Mesenchymal stem cell (in vitro differentiated cells and primary cell): ENCODE data around the gene ITGAL.
A peak's percentile ranks its signal among the peaks of the same experiment; 100 is the strongest.

Source experiments
- DNase-seq: peaks from one replicate; pipeline ENCODE4 v3.0.0-alpha.2; 2013
- H2AFZ ChIP-seq: one replicate; pipeline ENCODE4 v1.6.1; 2013; ENCODE audit warnings: low read depth, mild to moderate bottlenecking, control low read depth, inconsistent platforms, low read length, moderate library complexity
- H2AK5ac ChIP-seq: 2 replicates; pipeline ENCODE4 v1.6.1; 2013; ENCODE audit warnings: low read length, moderate library complexity, mild to moderate bottlenecking, inconsistent platforms; ENCODE audit not compliant: severe bottlenecking
- H2BK120ac ChIP-seq: one replicate; pipeline ENCODE4 v1.6.1; 2013; ENCODE audit warnings: low read depth, mild to moderate bottlenecking, inconsistent platforms, low read length, moderate library complexity
- H2BK12ac ChIP-seq, 2 experiments: one replicate each; pipeline ENCODE4 v1.6.1; 2013; ENCODE audit warnings: inconsistent platforms in 2 of 2, low read length in 2 of 2, mild to moderate bottlenecking in 2 of 2, moderate library complexity in 2 of 2, control low read depth in 1 of 2
- H2BK15ac ChIP-seq: one replicate; pipeline ENCODE4 v1.6.1; 2013; ENCODE audit warnings: mild to moderate bottlenecking, low read depth, inconsistent platforms; ENCODE audit not compliant: poor library complexity, severe bottlenecking
- H2BK5ac ChIP-seq: 2 replicates; pipeline ENCODE4 v1.6.1; 2013; ENCODE audit warnings: low read depth, mild to moderate bottlenecking, low read length, control low read depth, inconsistent platforms; ENCODE audit not compliant: poor library complexity, severe bottlenecking
- H3K14ac ChIP-seq, 2 experiments: one replicate each; pipeline ENCODE4 v1.6.1; 2013; ENCODE audit warnings: inconsistent platforms in 2 of 2, low read length in 2 of 2, control low read depth in 1 of 2, mild to moderate bottlenecking in 1 of 2, moderate library complexity in 1 of 2
- H3K18ac ChIP-seq, 2 experiments: one replicate each; pipeline ENCODE4 v1.6.1; 2013; ENCODE audit warnings: inconsistent platforms in 2 of 2, low read length in 2 of 2, control low read depth in 1 of 2, low read depth in 1 of 2, mild to moderate bottlenecking in 1 of 2
- H3K23ac ChIP-seq, 2 experiments: one replicate each; pipeline ENCODE4 v1.6.1; 2013; ENCODE audit warnings: inconsistent platforms in 2 of 2, low read length in 2 of 2, mild to moderate bottlenecking in 2 of 2, moderate library complexity in 2 of 2, control low read depth in 1 of 2
- H3K27ac ChIP-seq: 2 replicates; pipeline ENCODE4 v1.5.1; 2013; ENCODE audit warnings: mild to moderate bottlenecking, moderate library complexity, low read length, control low read depth, inconsistent platforms; ENCODE audit not compliant: poor library complexity, severe bottlenecking
- H3K27me3 ChIP-seq, 2 experiments: 2 replicates each; pipeline versions ENCODE4 v1.6.1 to v1.7.0; 2013; ENCODE audit warnings: low read length in 2 of 2, mild to moderate bottlenecking in 2 of 2, moderate library complexity in 2 of 2, control low read depth in 1 of 2, inconsistent platforms in 1 of 2; ENCODE audit not compliant: control insufficient read depth in 1 of 2, insufficient read depth in 1 of 2
- H3K36me3 ChIP-seq, 2 experiments: 2 replicates each; pipeline versions ENCODE4 v1.6.1 to v1.7.0; 2013; ENCODE audit warnings: low read length in 2 of 2, control low read depth in 1 of 2, inconsistent platforms in 1 of 2, low read depth in 1 of 2, mild to moderate bottlenecking in 1 of 2; ENCODE audit not compliant: insufficient read depth in 2 of 2, control insufficient read depth in 1 of 2
- H3K4ac ChIP-seq, 2 experiments: one replicate each; pipeline ENCODE4 v1.6.1; 2013; ENCODE audit warnings: inconsistent platforms in 2 of 2, low read length in 2 of 2, mild to moderate bottlenecking in 2 of 2, moderate library complexity in 2 of 2, control low read depth in 1 of 2, low read depth in 1 of 2
- H3K4me1 ChIP-seq: 2 replicates; pipeline ENCODE4 v1.6.1; 2013; ENCODE audit warnings: low read depth, low read length, control low read depth; ENCODE audit not compliant: control insufficient read depth, insufficient read depth
- H3K4me2 ChIP-seq: 2 replicates; pipeline ENCODE4 v1.6.1; 2013; ENCODE audit warnings: low read length, mild to moderate bottlenecking, inconsistent platforms; ENCODE audit not compliant: poor library complexity, severe bottlenecking
- H3K4me3 ChIP-seq, 2 experiments: 2 replicates each; pipeline versions ENCODE4 v1.5.1 to v1.7.0; 2013; ENCODE audit warnings: low read length in 2 of 2, mild to moderate bottlenecking in 2 of 2, control low read depth in 1 of 2, low read depth in 1 of 2; ENCODE audit not compliant: insufficient read depth in 1 of 2
- H3K79me1 ChIP-seq: replicated peaks from 2 replicates; pipeline ENCODE4 v1.6.1; 2013; ENCODE audit warnings: mild to moderate bottlenecking, control low read depth, low read length, inconsistent platforms; ENCODE audit not compliant: poor library complexity, severe bottlenecking
- H3K9ac ChIP-seq: 2 replicates; pipeline ENCODE4 v1.7.0; 2013; ENCODE audit warnings: mild to moderate bottlenecking, low read length, moderate library complexity
- H3K9me3 ChIP-seq: 2 replicates; pipeline ENCODE4 v1.7.0; 2013; ENCODE audit warnings: mild to moderate bottlenecking, low read length; ENCODE audit not compliant: control insufficient read depth
- H4K8ac ChIP-seq: one replicate; pipeline ENCODE4 v1.6.1; 2013; ENCODE audit warnings: inconsistent platforms, mild to moderate bottlenecking, low read length, moderate library complexity
- H4K91ac ChIP-seq: one replicate; pipeline ENCODE4 v1.6.1; 2013; ENCODE audit warnings: mild to moderate bottlenecking, low read length, inconsistent platforms
- WGBS: methylation state at CpG from one replicate; pipeline ENCODE4 v1.1.7; 2013; ENCODE audit warnings: mixed read lengths; 5-methylcytosine and 5-hydroxymethylcytosine counted together

ITGAL gene

GRCh38 chr16:30541502-30542329 is 69.2 kb downstream of the ITGAL start:
- peak overlapping the region; percentile 68 for H2AK5ac ChIP-seq
- no peaks in the 10 kb centered on the region for H3K27me3 ChIP-seq
- peak overlapping the region in 1 of 2 experiments; percentile 80 for H3K18ac ChIP-seq
- H3K9ac ChIP-seq: peak overlapping the region; percentile 68
- no peaks in the 10 kb centered on the region for H3K36me3 ChIP-seq
- peak overlapping the region; percentile 6 for H4K91ac ChIP-seq
- peak overlapping the region in 1 of 2 experiments; percentile 61 for H3K4ac ChIP-seq
- H2BK5ac ChIP-seq: no peak overlapping the region
- peak; percentile 78 for DNase-seq
- H2BK120ac ChIP-seq: no peak overlapping the region
- no peaks in the 10 kb centered on the region for H3K79me1 ChIP-seq
- peak overlapping the region in 1 of 2 experiments; percentile 94 for H2BK12ac ChIP-seq
- H3K4me1 ChIP-seq: peaks cover 6% of the 10 kb centered on the region
- H3K4me2 ChIP-seq: peak overlapping the region; percentile 49
- no peak overlapping the region for H3K4me3 ChIP-seq
- H3K23ac ChIP-seq: no peak overlapping the region
- peak overlapping the region; percentile 5 for H2AFZ ChIP-seq
- no peak overlapping the region for H2BK15ac ChIP-seq
- H4K8ac ChIP-seq: peak overlapping the region; percentile 80
- peak overlapping the region; percentile 85 for H3K27ac ChIP-seq
- no peak overlapping the region for H3K14ac ChIP-seq
- no peaks in the 10 kb centered on the region for H3K9me3 ChIP-seq
- WGBS: 31% methylated on average over 10 of the region's 10 CpGs

- H3K14ac ChIP-seq: no peak overlapping the region
- no peak overlapping the region for H2BK120ac ChIP-seq
- H3K79me1 ChIP-seq: no peaks in the 10 kb centered on the region
- H3K23ac ChIP-seq: no peak overlapping the region
- no peak overlapping the region for H3K18ac ChIP-seq
- H4K91ac ChIP-seq: no peak overlapping the region
- 91% methylated on average over 5 of the region's 5 CpGs for WGBS
- no peaks in the 10 kb centered on the region for H3K9me3 ChIP-seq
- peaks cover 6% of the 10 kb centered on the region for H3K4me1 ChIP-seq
- H2AFZ ChIP-seq: no peak overlapping the region
- peak overlapping the region in 1 of 2 experiments; percentile 38 for H2BK12ac ChIP-seq
- H3K27ac ChIP-seq: no peak overlapping the region
- no peaks in the 10 kb centered on the region for H3K27me3 ChIP-seq
- DNase-seq: no peak
- no peak overlapping the region for H3K4ac ChIP-seq
- no peak overlapping the region for H4K8ac ChIP-seq
- H3K4me3 ChIP-seq: no peak overlapping the region
- no peak overlapping the region for H2BK15ac ChIP-seq
- H2BK5ac ChIP-seq: no peak overlapping the region
- no peak overlapping the region for H2AK5ac ChIP-seq
- no peak overlapping the region for H3K9ac ChIP-seq
- H3K4me2 ChIP-seq: no peak overlapping the region
- H3K36me3 ChIP-seq: no peaks in the 10 kb centered on the region
These were observed 70.5 kb downstream of the ITGAL start for GRCh38 chr16:30543067-30543466.

- Histone ChIP-seq H3K4me1 (peaks cover 9% of the 10 kb centered on the region), H3K23ac (no peak overlapping the region), H3K79me1 (peaks cover under 1% of the 10 kb centered on the region), H3K9ac (no peak overlapping the region), H3K27me3 (no peaks in the 10 kb centered on the region), H3K18ac (no peak overlapping the region), H2AK5ac (no peak overlapping the region), H3K4me2 (no peak overlapping the region), H2BK12ac (no peak overlapping the region), H3K27ac (no peak overlapping the region), H3K9me3 (no peaks in the 10 kb centered on the region), H3K4me3 (no peak overlapping the region), H2BK120ac (no peak overlapping the region), H4K91ac (no peak overlapping the region), H3K36me3 (no peaks in the 10 kb centered on the region), H2AFZ (no peak overlapping the region), H2BK15ac (no peak overlapping the region), H3K4ac (no peak overlapping the region), H3K14ac (no peak overlapping the region), H2BK5ac (no peak overlapping the region), H4K8ac (no peak overlapping the region)
- DNase-seq: no peak
- WGBS: 92% methylated on average over 8 of the region's 8 CpGs
These were observed 73.6 kb downstream of the ITGAL start for GRCh38 chr16:30546115-30546514.

GRCh38 chr16:30548416-30549253 is 76.1 kb downstream of the ITGAL start:
- Histone ChIP-seq H3K79me1 (peaks cover 12% of the 10 kb centered on the region), H2BK12ac (peak overlapping the region in 1 of 2 experiments; percentile 45), H3K23ac (no peak overlapping the region), H2BK15ac (no peak overlapping the region), H3K18ac (peak overlapping the region; percentile 23 to 66), H4K91ac (no peak overlapping the region), H3K36me3 (peaks cover 9 to 11% of the 10 kb centered on the region in 2 experiments), H3K9me3 (no peaks in the 10 kb centered on the region), H3K9ac (no peak overlapping the region), H2AK5ac (peak overlapping the region; percentile 21), H3K27ac (no peak overlapping the region), H3K4me3 (no peak overlapping the region), H3K14ac (peak overlapping the region in 1 of 2 experiments; percentile 59), H4K8ac (no peak overlapping the region), H2BK120ac (no peak overlapping the region), H3K4ac (no peak overlapping the region), H3K4me2 (no peak overlapping the region), H2AFZ (no peak overlapping the region), H2BK5ac (no peak overlapping the region), H3K27me3 (no peaks in the 10 kb centered on the region), H3K4me1 (peaks cover 5% of the 10 kb centered on the region)
- no peak for DNase-seq
- 75% methylated on average over 8 of the region's 8 CpGs for WGBS
